Endothelial cell (in vitro differentiated cells): ENCODE data around the gene ALG14. TPM values are rescaled to one million over a fixed set of nuclear protein-coding genes. Genes with fewer than 3 reads are reported as not detected.

Experiments used
- DNase-seq: peaks from one replicate; pipeline ENCODE4 v3.0.0; 2021; ENCODE audit warnings: low spot score
- H3K27ac Mint-ChIP-seq: one replicate; pipeline ENCODE4 v1.8.0; 2021; ENCODE audit warnings: mixed read lengths, inconsistent platforms; ENCODE audit not compliant: unreplicated experiment
- H3K27me3 Mint-ChIP-seq: one replicate; pipeline ENCODE4 v1.8.0; 2021; ENCODE audit warnings: mild to moderate bottlenecking, moderate library complexity, mixed read lengths, inconsistent platforms; ENCODE audit not compliant: unreplicated experiment
- H3K36me3 Mint-ChIP-seq: one replicate; pipeline ENCODE4 v1.8.0; 2021; ENCODE audit warnings: mild to moderate bottlenecking, low read depth, mixed read lengths, inconsistent platforms; ENCODE audit not compliant: unreplicated experiment
- H3K4me1 Mint-ChIP-seq: one replicate; pipeline ENCODE4 v1.8.0; 2021; ENCODE audit warnings: mild to moderate bottlenecking, mixed read lengths, inconsistent platforms; ENCODE audit not compliant: unreplicated experiment
- H3K4me3 Mint-ChIP-seq: one replicate; pipeline ENCODE4 v1.8.0; 2021; ENCODE audit warnings: mild to moderate bottlenecking, mixed read lengths, inconsistent platforms; ENCODE audit not compliant: unreplicated experiment
- H3K9me3 Mint-ChIP-seq: one replicate; pipeline ENCODE4 v1.8.0; 2021; ENCODE audit warnings: mixed read lengths, inconsistent platforms; ENCODE audit not compliant: unreplicated experiment
- CTCF ChIP-seq: fragments of 200-600 bp; sonication (generic); IDR thresholded peaks from one replicate; pipeline ENCODE4 v1.5.0; 2021; ENCODE audit warnings: antibody characterized with exemption; ENCODE audit not compliant: unreplicated experiment
- total RNA-seq: library from RNA; stranded (reverse); fragmentation: NEBNext Ultra II Directional; extraction: Animal tissue kit (Norgen Biotek cat#: 25700); gene quantifications from one replicate; pipeline ENCODE4 v1.2.1, GENCODE V29; 2021; ENCODE audit not compliant: unreplicated experiment

The ALG14 gene
- total RNA-seq, 1 donor from 2014 or later, result 2.2 TPM

DNA sequence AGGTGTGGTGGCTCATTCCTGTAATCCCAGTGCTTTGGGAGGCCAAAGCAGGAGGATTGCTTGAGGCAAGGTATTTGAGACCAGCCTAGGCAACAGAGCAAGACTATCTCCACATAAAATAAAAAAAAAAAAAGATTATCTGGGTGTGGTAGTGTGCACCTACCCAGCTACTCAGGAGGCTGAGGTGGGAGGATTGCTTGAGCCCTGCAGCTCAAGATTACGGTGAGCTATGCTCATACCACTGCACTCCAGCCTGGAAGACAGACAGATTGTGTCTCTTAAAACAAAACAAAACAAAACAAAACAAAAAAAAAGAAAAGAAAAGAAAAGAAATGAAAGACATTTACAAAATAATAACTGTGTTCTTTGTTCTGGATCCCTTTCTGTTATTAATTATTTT is 38.3 kb upstream of the ALG14 start:
- Mint-ChIP-seq H3K27ac (no peak overlapping the region), H3K27me3 (peaks cover 1% of the 10 kb centered on the region), H3K9me3 (no peaks in the 10 kb centered on the region), H3K4me1 (no peaks in the 10 kb centered on the region), H3K4me3 (no peak overlapping the region), H3K36me3 (no peaks in the 10 kb centered on the region)
- no peak for TF ChIP-seq CTCF
- no peak for DNase-seq

DNA sequence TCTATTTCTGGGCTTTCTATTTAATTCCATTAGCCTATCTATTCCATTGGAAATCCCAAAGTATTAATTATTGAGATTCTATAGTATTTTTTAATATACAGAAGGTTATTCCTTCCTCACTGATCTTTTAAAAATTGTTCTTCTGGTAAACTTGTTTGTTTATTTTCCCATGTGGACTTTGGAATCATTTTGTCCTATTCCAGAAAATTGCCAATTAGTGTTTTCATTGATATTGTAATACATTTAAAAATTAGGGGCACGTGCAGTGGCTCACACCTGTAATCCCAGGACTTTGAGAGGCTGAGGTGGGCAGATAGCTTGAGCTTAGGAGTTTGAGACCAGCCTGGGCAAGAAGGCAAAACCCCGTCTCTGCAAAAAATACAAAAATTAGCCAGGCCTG is 36.0 kb upstream of the ALG14 start:
- no peaks in the 10 kb centered on the region for H3K4me1 Mint-ChIP-seq
- H3K36me3 Mint-ChIP-seq, result no peaks in the 10 kb centered on the region
- DNase-seq, result no peak
- H3K4me3 Mint-ChIP-seq, result no peak overlapping the region
- H3K27ac Mint-ChIP-seq, result no peak overlapping the region
- TF ChIP-seq CTCF, result no peak
- H3K9me3 Mint-ChIP-seq, result no peaks in the 10 kb centered on the region
- H3K27me3 Mint-ChIP-seq, result peaks cover 1% of the 10 kb centered on the region

DNA sequence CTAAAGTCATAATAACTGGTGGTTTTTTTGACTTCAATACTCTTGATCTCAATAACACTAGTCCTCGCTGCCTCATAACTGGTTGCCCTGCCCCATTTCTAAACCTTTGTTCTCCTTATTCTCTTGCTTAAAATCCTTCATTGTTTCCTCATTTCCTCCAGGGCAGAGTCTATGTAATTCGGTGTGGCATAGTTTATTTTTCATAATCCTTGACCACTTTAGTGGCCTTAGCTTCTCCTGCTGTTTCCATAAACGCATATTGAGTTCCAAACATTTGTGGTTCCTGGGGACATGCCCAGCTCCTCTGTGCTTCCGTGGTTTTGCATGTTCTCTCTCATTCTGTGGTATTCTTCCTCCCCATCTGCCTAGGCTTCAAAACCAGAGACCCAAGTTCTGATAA is 25.4 kb upstream of the ALG14 start:
- Mint-ChIP-seq H3K36me3 (no peaks in the 10 kb centered on the region), H3K4me3 (no peak overlapping the region), H3K4me1 (no peaks in the 10 kb centered on the region), H3K27me3 (no peaks in the 10 kb centered on the region), H3K9me3 (no peaks in the 10 kb centered on the region), H3K27ac (no peak overlapping the region)
- no peak for DNase-seq
- TF ChIP-seq CTCF, result no peak

GRCh38 chr1:95097426-95097825 is 24.7 kb upstream of the ALG14 start:
- no peak overlapping the region for H3K4me3 Mint-ChIP-seq
- no peaks in the 10 kb centered on the region for H3K4me1 Mint-ChIP-seq
- no peak overlapping the region for H3K27ac Mint-ChIP-seq
- no peak for DNase-seq
- H3K9me3 Mint-ChIP-seq, result no peaks in the 10 kb centered on the region
- TF ChIP-seq CTCF, result no peak
- no peaks in the 10 kb centered on the region for H3K27me3 Mint-ChIP-seq
- no peaks in the 10 kb centered on the region for H3K36me3 Mint-ChIP-seq

DNA sequence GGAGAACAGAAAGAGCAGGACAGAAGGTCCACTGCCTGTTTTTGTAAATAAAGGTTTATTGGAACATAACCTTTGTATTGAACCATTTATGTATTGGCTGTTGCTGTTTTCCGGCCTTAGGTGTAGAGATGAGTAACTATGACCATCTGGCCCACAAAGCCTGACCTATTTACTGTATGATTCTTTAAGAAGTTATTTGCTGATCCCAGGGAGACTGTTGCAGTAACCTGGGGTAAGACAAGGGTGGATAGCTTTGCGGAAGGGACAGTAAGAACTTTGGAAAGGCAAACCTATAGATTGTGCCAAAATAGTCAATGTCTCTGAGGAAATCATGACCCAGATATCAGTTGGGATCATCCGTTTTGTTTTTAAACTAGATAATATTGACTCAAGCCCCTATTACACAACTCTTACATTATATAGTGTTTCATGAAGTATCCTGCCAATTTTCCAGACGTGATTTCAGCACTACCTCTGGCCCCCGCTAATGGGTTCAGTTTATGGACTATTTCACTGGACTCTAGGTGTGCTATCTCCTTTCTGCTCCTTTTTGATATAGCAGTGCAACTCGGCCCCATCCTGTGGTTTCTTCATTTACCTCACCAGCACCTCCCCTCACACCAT is 23.6 kb upstream of the ALG14 start:
- Mint-ChIP-seq H3K4me3 (no peak overlapping the region), H3K36me3 (no peaks in the 10 kb centered on the region), H3K27me3 (peaks cover 2% of the 10 kb centered on the region), H3K27ac (no peak overlapping the region), H3K4me1 (no peaks in the 10 kb centered on the region), H3K9me3 (no peaks in the 10 kb centered on the region)
- no peak for DNase-seq
- TF ChIP-seq CTCF, result no peak
